NCI-H2227 treated with DMSO at 0.1 percent for 48 hours (cell line): ENCODE data around the gene PIBF1.

Experiments
- DNase-seq: peaks from one replicate; lab custom pipeline; 2025; lab: John Stamatoyannopoulos, UW

PIBF1 gene

DNA sequence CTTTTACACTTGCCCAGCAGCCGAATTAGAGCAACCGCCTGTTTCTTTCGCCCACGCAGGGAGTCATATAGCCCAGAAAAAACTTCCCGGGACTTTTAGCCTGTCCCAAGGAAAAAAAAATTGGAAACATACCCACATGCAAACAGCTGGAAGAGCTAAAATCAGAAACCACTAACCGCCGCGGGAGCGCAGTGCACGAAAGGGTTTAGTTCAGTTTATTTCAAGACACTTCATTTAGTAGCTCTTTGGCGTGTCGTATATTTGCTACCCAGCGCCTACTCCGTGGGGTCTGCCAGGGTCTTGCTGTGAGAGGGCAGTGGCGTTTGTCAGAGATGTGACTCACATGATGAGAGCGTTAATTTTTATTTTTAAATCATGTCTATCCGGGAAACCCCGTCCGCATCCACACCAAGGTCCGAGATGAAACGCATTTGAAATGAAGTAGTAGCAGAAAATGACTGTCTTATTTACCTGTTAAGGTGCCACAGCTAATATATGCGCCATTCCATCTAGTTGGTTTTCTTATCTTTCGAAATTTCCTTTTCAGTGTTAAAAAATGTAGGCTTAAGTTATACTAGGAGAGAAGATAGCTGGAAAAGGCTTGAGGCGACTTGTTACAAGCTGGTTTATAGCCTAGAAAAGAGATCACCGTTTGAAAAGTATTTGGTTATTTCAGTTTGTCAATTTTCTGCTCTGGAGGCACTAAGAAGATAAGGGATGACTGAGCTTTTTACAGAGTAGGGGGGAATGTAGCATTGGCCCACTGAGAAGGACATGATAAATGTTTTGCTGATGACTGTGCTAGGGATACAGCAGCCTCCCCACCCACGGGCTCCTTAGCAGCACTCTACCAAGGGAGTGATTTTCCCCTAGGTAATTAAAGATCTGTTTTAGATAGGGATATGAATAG is 278.6 kb downstream of the PIBF1 start:
- DNase-seq = no peak

DNA sequence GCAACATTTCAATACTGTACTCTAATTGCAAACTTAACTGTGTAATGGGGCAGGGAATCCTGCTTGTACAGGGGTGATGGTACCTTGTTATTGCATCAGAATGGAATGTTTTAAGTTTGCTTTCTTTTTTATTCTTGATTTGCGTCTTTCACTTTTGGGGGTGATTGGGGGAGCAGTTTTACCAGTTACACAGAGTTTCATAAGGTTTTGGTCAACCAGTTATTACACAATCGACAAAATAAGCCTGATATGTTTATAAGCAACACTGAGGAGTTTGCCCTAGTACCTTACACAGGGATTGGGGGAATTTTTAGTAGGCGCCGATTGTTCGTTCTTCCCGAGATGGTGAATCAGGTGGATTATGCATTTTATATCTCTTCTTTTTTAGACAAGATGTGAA is 279.5 kb downstream of the PIBF1 start:
- no peak for DNase-seq

DNA sequence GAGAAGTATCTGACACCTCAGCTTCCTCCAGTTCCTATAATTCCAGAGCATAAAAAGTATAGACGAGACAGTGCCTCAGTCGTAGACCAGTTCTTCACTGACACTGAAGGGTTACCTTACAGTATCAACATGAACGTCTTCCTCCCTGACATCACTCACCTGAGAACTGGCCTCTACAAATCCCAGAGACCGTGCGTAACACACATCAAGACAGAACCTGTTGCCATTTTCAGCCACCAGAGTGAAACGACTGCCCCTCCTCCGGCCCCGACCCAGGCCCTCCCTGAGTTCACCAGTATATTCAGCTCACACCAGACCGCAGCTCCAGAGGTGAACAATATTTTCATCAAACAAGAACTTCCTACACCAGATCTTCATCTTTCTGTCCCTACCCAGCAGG is 279.9 kb downstream of the PIBF1 start:
- no peak for DNase-seq

- DNase-seq = no peak
Observed at GRCh38 chr13:73062468-73062867, 280.5 kb downstream of the PIBF1 start.

DNA sequence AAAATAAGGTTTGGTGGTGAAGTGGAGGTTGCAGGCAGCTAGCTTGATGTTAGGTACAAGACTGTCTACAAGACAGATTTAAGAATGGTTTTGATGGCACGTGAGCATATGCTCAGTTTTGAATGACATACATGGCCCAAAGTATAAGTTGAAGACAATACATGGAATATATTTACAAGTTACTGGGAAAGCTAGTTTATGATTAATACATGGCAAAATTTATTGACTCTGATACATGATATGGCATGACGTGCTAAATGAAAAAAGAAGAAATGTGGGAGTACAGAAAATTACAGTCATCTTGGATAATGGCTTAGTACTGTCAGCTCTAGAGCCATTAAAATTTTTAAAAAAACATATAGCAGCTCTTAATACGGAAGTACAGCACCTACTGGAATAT is 281.2 kb downstream of the PIBF1 start:
- no peak for DNase-seq

DNA sequence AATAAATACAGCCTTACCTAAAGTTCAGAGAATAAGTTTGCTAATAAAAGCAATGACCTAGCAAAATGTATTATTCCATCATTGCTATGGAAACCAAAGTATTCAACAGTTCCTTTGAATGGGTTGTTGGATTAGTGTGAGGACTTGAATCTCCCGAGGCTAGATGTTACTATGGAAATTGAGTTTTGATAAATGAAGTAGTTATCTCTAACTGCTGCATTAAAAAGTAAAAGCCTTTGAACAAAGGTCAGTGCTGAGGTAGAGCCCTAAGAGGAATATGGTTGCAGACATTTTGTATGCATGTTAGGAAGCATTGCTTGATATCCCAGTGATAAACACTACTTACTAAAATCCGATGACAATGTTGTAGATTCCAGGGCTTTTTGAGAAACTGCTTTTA is 283.1 kb downstream of the PIBF1 start:
- no peak for DNase-seq

DNA sequence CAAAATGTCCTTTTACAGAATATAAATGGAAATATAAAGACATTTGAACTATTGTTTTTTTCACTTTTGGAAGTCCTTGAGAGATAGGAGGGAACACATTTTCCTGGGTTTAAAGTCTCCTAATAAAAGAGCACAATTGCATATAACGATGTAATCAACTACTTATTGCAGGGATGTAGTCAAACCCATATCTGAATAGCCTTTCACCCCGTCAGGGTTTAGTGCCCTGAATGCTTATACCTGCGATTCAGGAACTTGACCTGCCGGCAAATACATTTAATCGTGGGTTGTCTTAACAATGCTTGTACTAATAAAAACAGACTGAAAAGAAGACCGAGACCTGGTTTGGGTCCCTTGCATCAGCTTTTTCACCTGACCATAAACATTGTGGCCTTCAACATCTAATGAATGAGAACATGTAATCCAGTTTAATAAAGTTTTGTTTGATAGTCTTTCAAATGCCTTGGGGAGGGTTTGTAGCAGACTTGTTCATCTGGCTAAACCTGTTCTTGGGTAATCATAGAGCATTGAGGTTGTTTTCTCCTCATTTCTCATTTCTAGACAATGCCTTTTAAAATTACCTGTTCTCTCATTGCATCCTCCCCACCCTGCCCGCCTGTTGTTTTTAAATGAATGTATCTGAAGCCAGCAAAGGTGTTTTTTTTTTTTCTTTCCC is 283.9 kb downstream of the PIBF1 start:
- no peak for DNase-seq
